HL-60 (cell line): ENCODE results near the gene VAMP3.

ENCODE experiments used
- TF ChIP-seq, protein P1 (sequence below): IDR thresholded peaks from one replicate; pipeline ENCODE4 v1.5.1; 2011; ENCODE audit warnings: low read length, control low read depth, inconsistent platforms; ENCODE audit not compliant: insufficient read depth
- TF ChIP-seq, protein P2 (sequence below): IDR thresholded peaks from 2 replicates; pipeline ENCODE4 v1.6.1; 2012; ENCODE audit warnings: low read depth; ENCODE audit not compliant: insufficient replicate concordance

DNA sequence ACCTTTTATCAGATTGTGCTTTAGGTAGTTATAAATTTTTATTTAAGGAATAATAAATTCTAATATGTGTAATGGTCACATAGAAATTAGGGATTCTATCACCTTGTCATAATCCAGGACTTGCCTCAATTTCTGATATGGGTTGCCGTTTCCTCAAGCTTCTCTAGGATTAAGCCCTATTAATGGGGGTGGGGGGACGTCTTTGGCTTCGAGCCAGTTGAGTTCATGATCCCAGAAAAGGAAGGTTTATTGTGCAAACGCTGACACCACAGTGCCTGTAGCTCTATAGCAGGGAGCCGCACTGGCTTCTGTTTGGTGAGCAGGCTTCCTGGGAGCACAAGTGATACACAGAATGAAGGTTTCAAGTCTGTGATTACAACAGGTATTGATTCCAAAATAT is 22.0 kb upstream of the VAMP3 start:
- TF ChIP-seq, protein P1, sequence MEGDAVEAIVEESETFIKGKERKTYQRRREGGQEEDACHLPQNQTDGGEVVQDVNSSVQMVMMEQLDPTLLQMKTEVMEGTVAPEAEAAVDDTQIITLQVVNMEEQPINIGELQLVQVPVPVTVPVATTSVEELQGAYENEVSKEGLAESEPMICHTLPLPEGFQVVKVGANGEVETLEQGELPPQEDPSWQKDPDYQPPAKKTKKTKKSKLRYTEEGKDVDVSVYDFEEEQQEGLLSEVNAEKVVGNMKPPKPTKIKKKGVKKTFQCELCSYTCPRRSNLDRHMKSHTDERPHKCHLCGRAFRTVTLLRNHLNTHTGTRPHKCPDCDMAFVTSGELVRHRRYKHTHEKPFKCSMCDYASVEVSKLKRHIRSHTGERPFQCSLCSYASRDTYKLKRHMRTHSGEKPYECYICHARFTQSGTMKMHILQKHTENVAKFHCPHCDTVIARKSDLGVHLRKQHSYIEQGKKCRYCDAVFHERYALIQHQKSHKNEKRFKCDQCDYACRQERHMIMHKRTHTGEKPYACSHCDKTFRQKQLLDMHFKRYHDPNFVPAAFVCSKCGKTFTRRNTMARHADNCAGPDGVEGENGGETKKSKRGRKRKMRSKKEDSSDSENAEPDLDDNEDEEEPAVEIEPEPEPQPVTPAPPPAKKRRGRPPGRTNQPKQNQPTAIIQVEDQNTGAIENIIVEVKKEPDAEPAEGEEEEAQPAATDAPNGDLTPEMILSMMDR, result no peak
- TF ChIP-seq, protein P2, sequence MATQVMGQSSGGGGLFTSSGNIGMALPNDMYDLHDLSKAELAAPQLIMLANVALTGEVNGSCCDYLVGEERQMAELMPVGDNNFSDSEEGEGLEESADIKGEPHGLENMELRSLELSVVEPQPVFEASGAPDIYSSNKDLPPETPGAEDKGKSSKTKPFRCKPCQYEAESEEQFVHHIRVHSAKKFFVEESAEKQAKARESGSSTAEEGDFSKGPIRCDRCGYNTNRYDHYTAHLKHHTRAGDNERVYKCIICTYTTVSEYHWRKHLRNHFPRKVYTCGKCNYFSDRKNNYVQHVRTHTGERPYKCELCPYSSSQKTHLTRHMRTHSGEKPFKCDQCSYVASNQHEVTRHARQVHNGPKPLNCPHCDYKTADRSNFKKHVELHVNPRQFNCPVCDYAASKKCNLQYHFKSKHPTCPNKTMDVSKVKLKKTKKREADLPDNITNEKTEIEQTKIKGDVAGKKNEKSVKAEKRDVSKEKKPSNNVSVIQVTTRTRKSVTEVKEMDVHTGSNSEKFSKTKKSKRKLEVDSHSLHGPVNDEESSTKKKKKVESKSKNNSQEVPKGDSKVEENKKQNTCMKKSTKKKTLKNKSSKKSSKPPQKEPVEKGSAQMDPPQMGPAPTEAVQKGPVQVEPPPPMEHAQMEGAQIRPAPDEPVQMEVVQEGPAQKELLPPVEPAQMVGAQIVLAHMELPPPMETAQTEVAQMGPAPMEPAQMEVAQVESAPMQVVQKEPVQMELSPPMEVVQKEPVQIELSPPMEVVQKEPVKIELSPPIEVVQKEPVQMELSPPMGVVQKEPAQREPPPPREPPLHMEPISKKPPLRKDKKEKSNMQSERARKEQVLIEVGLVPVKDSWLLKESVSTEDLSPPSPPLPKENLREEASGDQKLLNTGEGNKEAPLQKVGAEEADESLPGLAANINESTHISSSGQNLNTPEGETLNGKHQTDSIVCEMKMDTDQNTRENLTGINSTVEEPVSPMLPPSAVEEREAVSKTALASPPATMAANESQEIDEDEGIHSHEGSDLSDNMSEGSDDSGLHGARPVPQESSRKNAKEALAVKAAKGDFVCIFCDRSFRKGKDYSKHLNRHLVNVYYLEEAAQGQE, result no peak
